ENCODE data around the gene RHOV. TPM values are rescaled to one million over a fixed set of nuclear protein-coding genes. Genes with fewer than 3 reads are reported as not detected.

Gene RHOV
- total and polyA plus RNA-seq, 2 donors (not counting 1 experiment from before 2014, with no cell fraction given), result not detected

GRCh38 chr15:40891810-40892446 lies 17.9 kb upstream of the RHOV start:
- no peak overlapping the region for H3K27ac ChIP-seq (ENCODE audit: insufficient read depth, low read length)
- no peak overlapping the region for H3K4me2 ChIP-seq (ENCODE audit: extremely low read depth, insufficient read depth, low read length)
- DNase-seq (ENCODE audit: low read depth in 2 of 2), result peak; percentile 27 to 59
- peaks cover 8% of the 10 kb centered on the region for H3K4me1 ChIP-seq (ENCODE audit: control insufficient read depth, extremely low read depth, insufficient read depth, low read length)
- H3K27me3 ChIP-seq (ENCODE audit: control insufficient read depth, insufficient read depth, low read length), result no peaks in the 10 kb centered on the region
- H4K20me1 ChIP-seq (ENCODE audit: control insufficient read depth, extremely low read depth, insufficient read depth, low read length), result no peaks in the 10 kb centered on the region
- H3K79me2 ChIP-seq (ENCODE audit: control insufficient read depth, insufficient read depth, low read length), result peaks cover 18% of the 10 kb centered on the region
- no peak overlapping the region for H2AFZ ChIP-seq (ENCODE audit: low read length)
- H3K9me3 ChIP-seq (ENCODE audit: control insufficient read depth, insufficient read depth, low read depth, low read length), result no peaks in the 10 kb centered on the region
- no peak overlapping the region for H3K4me3 ChIP-seq (replicated peaks in 1 of 4; ENCODE audit: control extremely low read depth in 1 of 4, insufficient read depth in 1 of 4, low read depth in 3 of 4, low read length in 4 of 4)
- TF ChIP-seq EZH2 (IDR thresholded peaks at IDR 0.05; ENCODE audit: low read length, missing control alignments) (no peak), CTCF (conservative IDR thresholded peaks at IDR 0.05 in 1 of 2, IDR thresholded peaks at IDR 0.05 in 1 of 2; ENCODE audit: low read depth in 1 of 2, low read length in 2 of 2) (peak; percentile 66 to 80)
- no peak overlapping the region for H3K9ac ChIP-seq (ENCODE audit: insufficient read depth, low read length)
- H3K36me3 ChIP-seq (ENCODE audit: control insufficient read depth, insufficient read depth, low read length), result peaks cover 5% of the 10 kb centered on the region

GRCh38 chr15:40891138-40891537 lies 17.1 kb upstream of the RHOV start:
- H3K27me3 ChIP-seq (ENCODE audit: control insufficient read depth, insufficient read depth, low read length), result no peaks in the 10 kb centered on the region
- H2AFZ ChIP-seq (ENCODE audit: low read length), result no peak overlapping the region
- H3K4me1 ChIP-seq (ENCODE audit: control insufficient read depth, extremely low read depth, insufficient read depth, low read length), result peaks cover 8% of the 10 kb centered on the region
- peaks cover 16% of the 10 kb centered on the region for H3K79me2 ChIP-seq (ENCODE audit: control insufficient read depth, insufficient read depth, low read length)
- no peak for DNase-seq (ENCODE audit: low read depth in 2 of 2)
- no peak overlapping the region for H3K27ac ChIP-seq (ENCODE audit: insufficient read depth, low read length)
- no peaks in the 10 kb centered on the region for H4K20me1 ChIP-seq (ENCODE audit: control insufficient read depth, extremely low read depth, insufficient read depth, low read length)
- TF ChIP-seq EZH2 (IDR thresholded peaks at IDR 0.05; ENCODE audit: low read length, missing control alignments) (no peak), CTCF (conservative IDR thresholded peaks at IDR 0.05 in 1 of 2, IDR thresholded peaks at IDR 0.05 in 1 of 2; ENCODE audit: low read depth in 1 of 2, low read length in 2 of 2) (no peak)
- no peaks in the 10 kb centered on the region for H3K9me3 ChIP-seq (ENCODE audit: control insufficient read depth, insufficient read depth, low read depth, low read length)
- H3K4me3 ChIP-seq (replicated peaks in 1 of 4; ENCODE audit: control extremely low read depth in 1 of 4, insufficient read depth in 1 of 4, low read depth in 3 of 4, low read length in 4 of 4), result no peak overlapping the region
- no peak overlapping the region for H3K9ac ChIP-seq (ENCODE audit: insufficient read depth, low read length)
- peaks cover 5% of the 10 kb centered on the region for H3K36me3 ChIP-seq (ENCODE audit: control insufficient read depth, insufficient read depth, low read length)
- H3K4me2 ChIP-seq (ENCODE audit: extremely low read depth, insufficient read depth, low read length), result no peak overlapping the region

- no peaks in the 10 kb centered on the region for H3K79me2 ChIP-seq (ENCODE audit: control insufficient read depth, insufficient read depth, low read length)
- no peak for DNase-seq (ENCODE audit: low read depth in 2 of 2)
- no peak overlapping the region for H3K4me3 ChIP-seq (replicated peaks in 1 of 4; ENCODE audit: control extremely low read depth in 1 of 4, insufficient read depth in 1 of 4, low read depth in 3 of 4, low read length in 4 of 4)
- TF ChIP-seq EZH2 (IDR thresholded peaks at IDR 0.05; ENCODE audit: low read length, missing control alignments), result no peak
- TF ChIP-seq CTCF (conservative IDR thresholded peaks at IDR 0.05 in 1 of 2, IDR thresholded peaks at IDR 0.05 in 1 of 2; ENCODE audit: low read depth in 1 of 2, low read length in 2 of 2), result no peak
- H3K27me3 ChIP-seq (ENCODE audit: control insufficient read depth, insufficient read depth, low read length), result no peaks in the 10 kb centered on the region
- no peak overlapping the region for H3K9ac ChIP-seq (ENCODE audit: insufficient read depth, low read length)
- no peak overlapping the region for H3K4me2 ChIP-seq (ENCODE audit: extremely low read depth, insufficient read depth, low read length)
- no peaks in the 10 kb centered on the region for H3K36me3 ChIP-seq (ENCODE audit: control insufficient read depth, insufficient read depth, low read length)
- H2AFZ ChIP-seq (ENCODE audit: low read length), result no peak overlapping the region
- H3K4me1 ChIP-seq (ENCODE audit: control insufficient read depth, extremely low read depth, insufficient read depth, low read length), result no peaks in the 10 kb centered on the region
- no peak overlapping the region for H3K27ac ChIP-seq (ENCODE audit: insufficient read depth, low read length)
- H4K20me1 ChIP-seq (ENCODE audit: control insufficient read depth, extremely low read depth, insufficient read depth, low read length), result no peaks in the 10 kb centered on the region
- no peaks in the 10 kb centered on the region for H3K9me3 ChIP-seq (ENCODE audit: control insufficient read depth, insufficient read depth, low read depth, low read length)
Observed at GRCh38 chr15:40889112-40889511, 15.1 kb upstream of the RHOV start.

Data from fibroblast of lung (primary cell).